DND-41 (cell line): Measurements from ENCODE around the gene LRP1.

ENCODE experiments used
- ATAC-seq: fragments of 200-7000 bp; cut with Tn5 transposase; 3 replicates; pipeline ENCODE4 v1.9.1; 2021; ENCODE audit warnings: low read depth; ENCODE audit not compliant: insufficient read depth
- DNase-seq: peaks from one replicate; pipeline ENCODE4 v3.0.0-alpha.2; 2020
- H2AFZ ChIP-seq: 2 replicates; pipeline ENCODE4 v1.6.0; 2012; ENCODE audit warnings: low read depth, low read length
- H3K27ac ChIP-seq: 2 replicates; pipeline ENCODE4 v1.5.1; 2012; ENCODE audit warnings: low read length, inconsistent platforms
- H3K27me3 ChIP-seq: fragments of 200-600 bp; sonication (generic); 2 replicates; pipeline ENCODE4 v1.6.0; 2012; ENCODE audit warnings: low read length, mild to moderate bottlenecking, inconsistent platforms; ENCODE audit not compliant: insufficient read depth, poor library complexity
- H3K36me3 ChIP-seq: 2 replicates; pipeline ENCODE4 v1.5.1; 2012; ENCODE audit warnings: low read length, inconsistent platforms; ENCODE audit not compliant: insufficient read depth
- H3K4me1 ChIP-seq: 2 replicates; pipeline ENCODE4 v1.5.1; 2012; ENCODE audit warnings: mild to moderate bottlenecking, low read length; ENCODE audit not compliant: insufficient read depth
- H3K4me2 ChIP-seq: 2 replicates; pipeline ENCODE4 v1.6.0; 2012; ENCODE audit warnings: mild to moderate bottlenecking, moderate library complexity, low read length, inconsistent platforms; ENCODE audit not compliant: insufficient read depth
- H3K4me3 ChIP-seq, 2 experiments: fragments of 200-600 bp in 1 of 2; shearing (Covaris generic) in 1 of 2; 2 replicates each; pipeline ENCODE4 v1.5.1; 2012 to 2016; ENCODE audit warnings: inconsistent platforms in 2 of 2, low read length in 2 of 2, mild to moderate bottlenecking in 2 of 2, low read depth in 1 of 2, moderate library complexity in 1 of 2
- H3K79me2 ChIP-seq: 2 replicates; pipeline ENCODE4 v1.6.0; 2012; ENCODE audit warnings: low read length, inconsistent platforms; ENCODE audit not compliant: insufficient read depth
- H3K9ac ChIP-seq: 2 replicates; pipeline ENCODE4 v1.6.0; 2012; ENCODE audit warnings: low read depth, mild to moderate bottlenecking, inconsistent platforms, low read length, moderate library complexity
- H3K9me3 ChIP-seq: 2 replicates; pipeline ENCODE4 v1.5.1; 2012; ENCODE audit warnings: low read length, moderate library complexity, mild to moderate bottlenecking, inconsistent platforms; ENCODE audit not compliant: insufficient read depth, severe bottlenecking
- H4K20me1 ChIP-seq: 2 replicates; pipeline ENCODE4 v1.6.0; 2012; ENCODE audit warnings: low read length; ENCODE audit not compliant: insufficient read depth
- EZH2 ChIP-seq: IDR thresholded peaks from 3 replicates; pipeline ENCODE4 v1.6.1; 2012; ENCODE audit warnings: borderline replicate concordance, low read depth, mild to moderate bottlenecking, moderate library complexity, low read length, inconsistent platforms; ENCODE audit not compliant: severe bottlenecking
- TF ChIP-seq, protein P1 (sequence below): IDR thresholded peaks from 2 replicates; pipeline ENCODE4 v1.5.1; 2012; ENCODE audit warnings: borderline replicate concordance, low read length, moderate library complexity, mild to moderate bottlenecking; ENCODE audit not compliant: poor library complexity, severe bottlenecking; ENCODE audit errors: extremely low read depth

Gene LRP1

DNA sequence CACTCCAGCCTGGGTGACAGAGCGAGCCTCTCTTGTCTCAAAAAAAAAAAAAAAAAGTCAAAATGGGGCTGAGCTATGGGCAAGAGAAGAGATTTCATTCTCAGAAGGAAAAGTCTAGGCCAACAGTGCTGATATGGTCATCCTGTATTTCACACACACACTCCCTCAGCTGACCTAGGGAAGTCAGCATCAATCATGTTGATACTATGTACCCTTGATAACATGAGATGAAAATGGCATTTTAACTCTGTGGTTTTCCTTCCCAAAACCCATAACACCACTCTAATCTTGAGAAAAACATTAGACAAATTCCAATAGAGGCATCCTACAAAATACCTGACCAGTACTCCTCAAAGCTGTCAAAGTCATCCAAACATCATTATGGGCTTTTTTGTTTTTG is 47.4 kb upstream of the LRP1 start:
- Histone ChIP-seq H2AFZ (no peak overlapping the region), H3K9ac (no peak overlapping the region), H3K9me3 (no peaks in the 10 kb centered on the region), H3K79me2 (peaks cover 27% of the 10 kb centered on the region), H3K27ac (no peak overlapping the region), H3K4me1 (peaks cover 30% of the 10 kb centered on the region), H4K20me1 (peaks cover 12% of the 10 kb centered on the region; the same call in 1 of the 2 replicates), H3K4me3 (no peak overlapping the region), H3K27me3 (no peaks in the 10 kb centered on the region), H3K36me3 (peaks cover 12% of the 10 kb centered on the region), H3K4me2 (no peak overlapping the region)
- TF ChIP-seq EZH2 = no peak
- TF ChIP-seq, protein P1, sequence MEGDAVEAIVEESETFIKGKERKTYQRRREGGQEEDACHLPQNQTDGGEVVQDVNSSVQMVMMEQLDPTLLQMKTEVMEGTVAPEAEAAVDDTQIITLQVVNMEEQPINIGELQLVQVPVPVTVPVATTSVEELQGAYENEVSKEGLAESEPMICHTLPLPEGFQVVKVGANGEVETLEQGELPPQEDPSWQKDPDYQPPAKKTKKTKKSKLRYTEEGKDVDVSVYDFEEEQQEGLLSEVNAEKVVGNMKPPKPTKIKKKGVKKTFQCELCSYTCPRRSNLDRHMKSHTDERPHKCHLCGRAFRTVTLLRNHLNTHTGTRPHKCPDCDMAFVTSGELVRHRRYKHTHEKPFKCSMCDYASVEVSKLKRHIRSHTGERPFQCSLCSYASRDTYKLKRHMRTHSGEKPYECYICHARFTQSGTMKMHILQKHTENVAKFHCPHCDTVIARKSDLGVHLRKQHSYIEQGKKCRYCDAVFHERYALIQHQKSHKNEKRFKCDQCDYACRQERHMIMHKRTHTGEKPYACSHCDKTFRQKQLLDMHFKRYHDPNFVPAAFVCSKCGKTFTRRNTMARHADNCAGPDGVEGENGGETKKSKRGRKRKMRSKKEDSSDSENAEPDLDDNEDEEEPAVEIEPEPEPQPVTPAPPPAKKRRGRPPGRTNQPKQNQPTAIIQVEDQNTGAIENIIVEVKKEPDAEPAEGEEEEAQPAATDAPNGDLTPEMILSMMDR = no peak
- ATAC-seq (no peak), DNase-seq (no peak)

DNA sequence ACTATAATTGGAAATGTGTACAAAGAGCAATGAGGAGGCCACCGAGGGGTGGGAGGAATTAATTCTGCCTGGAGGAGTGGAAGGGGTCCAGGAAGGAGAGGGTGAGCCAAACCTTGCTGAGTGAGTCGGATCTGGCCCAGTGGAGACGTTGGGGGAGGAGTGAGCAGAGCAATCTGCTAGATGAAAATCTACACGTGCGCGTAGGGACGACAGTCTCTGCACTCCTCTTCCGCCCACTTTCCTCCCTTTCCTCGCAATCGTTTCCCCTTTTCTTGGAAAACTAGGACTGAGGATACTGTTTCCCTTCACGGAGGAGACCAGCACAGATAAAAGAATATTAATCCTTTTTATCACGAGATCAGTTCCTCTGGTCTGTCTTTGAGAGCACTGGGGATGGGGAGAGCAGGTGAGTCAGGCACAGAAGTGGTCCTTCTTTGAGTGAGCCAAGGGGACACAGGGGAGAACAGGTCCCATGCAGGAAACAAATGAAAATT is 42.2 kb upstream of the LRP1 start:
- H3K36me3 ChIP-seq = 0 out of 2 replicates have a peak, but pooled peaks cover 2% of the 10 kb centered on the region
- H3K79me2 ChIP-seq = peaks cover 11% of the 10 kb centered on the region
- peak overlapping the region; percentile 97 for H3K27ac ChIP-seq
- peak overlapping the region; percentile 99 for H3K4me2 ChIP-seq
- peak overlapping the region; percentile 95 for H3K9ac ChIP-seq
- DNase-seq (peak; percentile 39), ATAC-seq (no peak)
- no peaks in the 10 kb centered on the region for H3K27me3 ChIP-seq
- TF ChIP-seq EZH2 = no peak
- TF ChIP-seq, protein P1 = no peak
- H3K4me3 ChIP-seq = peak overlapping the region in 1 of 2 experiments; percentile 65; a peak in 3 of 4 replicates
- no peaks in the 10 kb centered on the region for H4K20me1 ChIP-seq
- H3K9me3 ChIP-seq = no peaks in the 10 kb centered on the region
- peak overlapping the region; percentile 68 for H2AFZ ChIP-seq
- peaks cover 35% of the 10 kb centered on the region for H3K4me1 ChIP-seq

DNA sequence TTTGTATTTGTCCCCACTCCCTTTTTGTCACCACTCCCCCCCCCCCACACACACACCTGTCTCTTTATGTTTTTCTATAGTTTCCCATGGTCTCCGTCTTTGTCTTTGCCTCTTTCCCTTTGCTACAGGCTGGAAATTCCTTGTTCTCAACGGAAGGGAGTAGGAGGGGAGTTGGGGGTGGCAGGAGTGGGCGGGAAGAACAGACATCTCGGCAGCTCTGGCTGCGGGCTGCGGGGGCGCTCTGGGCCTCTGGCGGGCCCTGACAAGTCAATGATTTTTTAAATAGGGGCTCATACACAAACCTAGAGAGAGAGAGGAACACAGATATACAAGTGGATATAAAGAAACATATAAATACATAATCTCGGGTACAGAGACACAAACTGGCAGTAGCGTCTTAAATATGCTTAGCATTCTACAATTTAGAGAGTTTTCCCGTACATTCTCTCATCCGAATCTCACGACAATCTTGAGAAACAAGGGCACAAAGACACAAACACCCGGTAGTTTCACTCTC is 41.7 kb upstream of the LRP1 start:
- H3K27ac ChIP-seq = peak overlapping the region; percentile 97
- ATAC-seq (peak; percentile 10; the same call in 1 of the 3 replicates), DNase-seq (peak; percentile 71)
- H4K20me1 ChIP-seq = no peaks in the 10 kb centered on the region; the same call in 1 of the 2 replicates
- H3K4me3 ChIP-seq = peak overlapping the region; percentile 65 to 76
- peaks cover 7% of the 10 kb centered on the region; the same call in 1 of the 2 replicates for H3K36me3 ChIP-seq
- H3K9ac ChIP-seq = peak overlapping the region; percentile 95
- TF ChIP-seq EZH2 = no peak
- TF ChIP-seq, protein P1 = peak; percentile 66
- peaks cover 11% of the 10 kb centered on the region for H3K79me2 ChIP-seq
- H3K27me3 ChIP-seq = no peaks in the 10 kb centered on the region
- H3K4me2 ChIP-seq = peak overlapping the region; percentile 99
- peak overlapping the region; percentile 68 for H2AFZ ChIP-seq
- H3K4me1 ChIP-seq = peaks cover 35% of the 10 kb centered on the region
- no peaks in the 10 kb centered on the region for H3K9me3 ChIP-seq
